H9 (cell line): Measurements from ENCODE around the gene AGTPBP1. TPM values are rescaled to one million over a fixed set of nuclear protein-coding genes. Genes with fewer than 3 reads are reported as not detected.

Experiments
- DNase-seq: peaks from one replicate; pipeline ENCODE4 v3.0.0-alpha.2; 2017
- H2AFZ ChIP-seq: one replicate; pipeline ENCODE4 v1.6.1; 2013; ENCODE audit warnings: mild to moderate bottlenecking, low read length, control low read depth, moderate library complexity
- H2AK5ac ChIP-seq: 2 replicates; pipeline ENCODE4 v1.6.1; 2013; ENCODE audit warnings: low read length, control low read depth, mixed read lengths; ENCODE audit not compliant: insufficient read length
- H2BK120ac ChIP-seq: one replicate; pipeline ENCODE4 v1.6.1; 2013; ENCODE audit warnings: low read depth, mild to moderate bottlenecking, low read length, control low read depth, inconsistent platforms; ENCODE audit not compliant: poor library complexity, severe bottlenecking
- H2BK12ac ChIP-seq: 2 replicates; pipeline ENCODE4 v1.6.1; 2013; ENCODE audit warnings: low read length, control low read depth, mixed read lengths, low read depth; ENCODE audit not compliant: insufficient read length
- H2BK15ac ChIP-seq: 2 replicates; pipeline ENCODE4 v1.6.1; 2013; ENCODE audit warnings: low read depth, low read length, control low read depth
- H2BK20ac ChIP-seq: one replicate; pipeline ENCODE4 v1.6.1; 2013; ENCODE audit warnings: low read depth, mild to moderate bottlenecking, low read length, control low read depth, inconsistent platforms; ENCODE audit not compliant: poor library complexity, severe bottlenecking
- H2BK5ac ChIP-seq: 2 replicates; pipeline ENCODE4 v1.6.1; 2013; ENCODE audit warnings: low read length, control low read depth, mixed read lengths; ENCODE audit not compliant: insufficient read length
- H3K14ac ChIP-seq: 2 replicates; pipeline ENCODE4 v1.6.1; 2013; ENCODE audit warnings: low read length, control low read depth; ENCODE audit not compliant: insufficient read depth
- H3K18ac ChIP-seq: 2 replicates; pipeline ENCODE4 v1.6.1; 2013; ENCODE audit warnings: low read depth, mild to moderate bottlenecking, mixed read lengths, low read length, control low read depth; ENCODE audit not compliant: insufficient read length
- H3K23ac ChIP-seq: 2 replicates; pipeline ENCODE4 v1.6.1; 2013; ENCODE audit warnings: low read length, control low read depth, mixed read lengths, low read depth; ENCODE audit not compliant: insufficient read length
- H3K23me2 ChIP-seq: 2 replicates; pipeline ENCODE4 v1.6.1; 2013; ENCODE audit warnings: low read depth, mild to moderate bottlenecking, mixed read lengths, low read length, control low read depth; ENCODE audit not compliant: insufficient read length, poor library complexity, severe bottlenecking
- H3K27ac ChIP-seq: 2 replicates; pipeline ENCODE4 v1.5.1; 2013; ENCODE audit warnings: low read length, control low read depth, mixed read lengths, low read depth; ENCODE audit not compliant: insufficient read length
- H3K27me3 ChIP-seq: 2 replicates; pipeline ENCODE4 v1.6.1; 2013; ENCODE audit warnings: low read length, control low read depth, inconsistent platforms; ENCODE audit not compliant: insufficient read depth
- H3K4ac ChIP-seq: 2 replicates; pipeline ENCODE4 v1.6.1; 2013; ENCODE audit warnings: low read depth, mild to moderate bottlenecking, control low read depth, inconsistent platforms, low read length, moderate library complexity
- H3K4me1 ChIP-seq: 2 replicates; pipeline ENCODE4 v1.6.1; 2013; ENCODE audit warnings: low read length, control low read depth, inconsistent platforms; ENCODE audit not compliant: insufficient read depth
- H3K4me2 ChIP-seq: 2 replicates; pipeline ENCODE4 v1.6.1; 2013; ENCODE audit warnings: low read length, control low read depth, mixed read lengths; ENCODE audit not compliant: insufficient read length, insufficient read depth
- H3K56ac ChIP-seq: 2 replicates; pipeline ENCODE4 v1.6.1; 2013; ENCODE audit warnings: low read depth, mild to moderate bottlenecking, mixed read lengths, low read length, control low read depth; ENCODE audit not compliant: insufficient read length
- H3K79me1 ChIP-seq: 2 replicates; pipeline ENCODE4 v1.6.1; 2013; ENCODE audit warnings: low read depth, mild to moderate bottlenecking, moderate library complexity, low read length, control low read depth, inconsistent platforms; ENCODE audit not compliant: insufficient read depth, poor library complexity, severe bottlenecking
- H3K79me2 ChIP-seq: 2 replicates; pipeline ENCODE4 v1.6.1; 2013; ENCODE audit warnings: low read length, control low read depth, inconsistent platforms; ENCODE audit not compliant: insufficient read depth
- H3K9ac ChIP-seq: 2 replicates; pipeline ENCODE4 v1.6.1; 2013; ENCODE audit warnings: low read length, control low read depth, mixed read lengths; ENCODE audit not compliant: insufficient read length; ENCODE audit errors: extremely low read depth
- H3K9me3 ChIP-seq: one replicate; pipeline ENCODE4 v1.6.1; 2013; ENCODE audit warnings: low read depth, low read length, inconsistent platforms; ENCODE audit not compliant: control insufficient read depth
- H3T11ph ChIP-seq: one replicate; pipeline ENCODE4 v1.6.1; 2013; ENCODE audit warnings: mild to moderate bottlenecking, low read length, control low read depth, inconsistent platforms
- H4K20me1 ChIP-seq: one replicate; pipeline ENCODE4 v1.6.1; 2013; ENCODE audit not compliant: control insufficient read depth, insufficient read length, insufficient read depth
- H4K5ac ChIP-seq: 2 replicates; pipeline ENCODE4 v1.6.1; 2013; ENCODE audit warnings: low read depth, mild to moderate bottlenecking, mixed read lengths, low read length, control low read depth; ENCODE audit not compliant: insufficient read length
- H4K8ac ChIP-seq: replicated peaks from 2 replicates; pipeline ENCODE4 v1.6.1; 2013; ENCODE audit warnings: low read length, control low read depth, mixed read lengths, low read depth; ENCODE audit not compliant: insufficient read length
- H4K91ac ChIP-seq: 2 replicates; pipeline ENCODE4 v1.6.1; 2013; ENCODE audit warnings: low read depth, mild to moderate bottlenecking, moderate library complexity, mixed read lengths, low read length, control low read depth; ENCODE audit not compliant: insufficient read length
- H3K27ac Mint-ChIP-seq, 3 experiments: 2 replicates in 2 of 3; 3 replicates in 1 of 3; pipeline ENCODE4 v1.8.0; 2020 to 2021; ENCODE audit warnings: mixed read lengths in 3 of 3, mild to moderate bottlenecking in 1 of 3, moderate library complexity in 1 of 3
- H3K27me3 Mint-ChIP-seq: 2 replicates; pipeline ENCODE4 v1.8.0; 2021; ENCODE audit warnings: low read depth, mild to moderate bottlenecking, moderate library complexity, mixed read lengths
- H3K36me3 Mint-ChIP-seq, 3 experiments: 2 replicates in 2 of 3; 3 replicates in 1 of 3; pipeline ENCODE4 v1.8.0; 2020 to 2021; ENCODE audit warnings: low read depth in 3 of 3, mixed read lengths in 3 of 3; ENCODE audit not compliant: insufficient read depth in 1 of 3
- H3K4me1 Mint-ChIP-seq, 2 experiments: 2 replicates each; pipeline ENCODE4 v1.8.0; 2020; ENCODE audit warnings: mixed read lengths in 2 of 2
- H3K4me3 Mint-ChIP-seq, 2 experiments: 2 replicates in 1 of 2; 3 replicates in 1 of 2; pipeline ENCODE4 v1.8.0; 2020 to 2021; ENCODE audit warnings: mild to moderate bottlenecking in 2 of 2, mixed read lengths in 2 of 2, moderate library complexity in 1 of 2
- H3K9me3 Mint-ChIP-seq, 2 experiments: 2 replicates in 1 of 2; 3 replicates in 1 of 2; pipeline ENCODE4 v1.8.0; 2020; ENCODE audit warnings: mild to moderate bottlenecking in 2 of 2, mixed read lengths in 2 of 2, moderate library complexity in 1 of 2
- CTCF ChIP-seq: fragments of 200-600 bp; sonication (generic); conservative IDR thresholded peaks from 3 replicates; pipeline ENCODE4 v1.8.0; 2021; ENCODE audit warnings: antibody characterized with exemption, mild to moderate bottlenecking
- WGBS: extraction: QIAGEN DNeasy Blood & Tissue Kit; methylation state at CpG from one replicate; pipeline ENCODE4 v1.1.7; 2013; ENCODE audit warnings: missing lambda C conversion rate, low lambda C conversion rate, mixed read lengths; ENCODE audit not compliant: insufficient read length; ENCODE audit errors: extremely low coverage; 5-methylcytosine and 5-hydroxymethylcytosine counted together
- total RNA-seq: library from RNA; stranded (reverse); gene quantifications from 2 replicates; pipeline ENCODE4 v1.2.1, GENCODE V29; 2021

AGTPBP1 gene
- total RNA-seq, 1 experiment from 2014 or later = 53.1 TPM

- no peak overlapping the region for H3K4me2 ChIP-seq
- H3K27me3 ChIP-seq = no peaks in the 10 kb centered on the region
- H3K4ac ChIP-seq = no peak overlapping the region
- no peak overlapping the region for H4K8ac ChIP-seq
- Mint-ChIP-seq H3K9me3 (no peaks in the 10 kb centered on the region), H3K36me3 (peaks cover 2 to 7% (median 4%) of the 10 kb centered on the region in 3 experiments; a peak in 5 of 7 replicates), H3K4me1 (peaks cover 3 to 6% of the 10 kb centered on the region in 2 experiments; a peak in 2 of 4 replicates), H3K27ac (no peak overlapping the region; a peak in 1 of 7 replicates), H3K27me3 (no peaks in the 10 kb centered on the region), H3K4me3 (no peak overlapping the region)
- H3K79me2 ChIP-seq = peaks cover 2% of the 10 kb centered on the region; the same call in 1 of the 2 replicates
- no peak overlapping the region for H2AK5ac ChIP-seq
- H3K9ac ChIP-seq = no peak overlapping the region
- H3K23ac ChIP-seq = no peak overlapping the region
- H3K4me1 ChIP-seq = no peaks in the 10 kb centered on the region; the same call in 1 of the 2 replicates
- TF ChIP-seq CTCF = no peak
- no peak overlapping the region for H3K27ac ChIP-seq
- no peak overlapping the region for H3K14ac ChIP-seq
- H3K79me1 ChIP-seq = no peaks in the 10 kb centered on the region
- no peak overlapping the region for H4K5ac ChIP-seq
- H3K23me2 ChIP-seq = no peaks in the 10 kb centered on the region
- no peak overlapping the region for H3K18ac ChIP-seq
- no peak overlapping the region for H2AFZ ChIP-seq
- WGBS = no CpG with 5 or more reads among the region's 3 CpGs
- H2BK5ac ChIP-seq = no peak overlapping the region
- no peak overlapping the region for H3T11ph ChIP-seq
- H3K56ac ChIP-seq = no peak overlapping the region
- H2BK120ac ChIP-seq = no peak overlapping the region
- H4K91ac ChIP-seq = no peak overlapping the region
- no peak overlapping the region for H2BK12ac ChIP-seq
- H2BK20ac ChIP-seq = no peak overlapping the region
- H3K9me3 ChIP-seq = no peaks in the 10 kb centered on the region
- no peak overlapping the region for H2BK15ac ChIP-seq
- no peak for DNase-seq
- no peaks in the 10 kb centered on the region for H4K20me1 ChIP-seq
Measured at GRCh38 chr9:85559526-85559925, 182.2 kb downstream of the AGTPBP1 start.
